ENCODE data around the gene ATP5F1E. TPM values are rescaled to one million over a fixed set of nuclear protein-coding genes. Genes with fewer than 3 reads are reported as not detected.

The ATP5F1E gene
- total and polyA plus RNA-seq, 2 experiments from 2014 or later = 12.9 to 211 TPM

GRCh38 chr20:59055302-59055701 lies 23.2 kb upstream of the ATP5F1E start:
- no peaks in the 10 kb centered on the region for H3K36me3 ChIP-seq (ENCODE audit: insufficient read depth)
- H3K9me2 ChIP-seq (ENCODE audit: insufficient read depth) = no peaks in the 10 kb centered on the region
- Mint-ChIP-seq H3K36me3 (ENCODE audit: low read depth) (no peaks in the 10 kb centered on the region), H3K4me1 (no peaks in the 10 kb centered on the region), H3K27ac (no peak overlapping the region), H3K4me3 (no peak overlapping the region), H3K9me3 (no peaks in the 10 kb centered on the region), H3K27me3 (ENCODE audit: insufficient read depth, low read depth, poor library complexity) (peaks cover 3% of the 10 kb centered on the region)
- H3K4me3 ChIP-seq = no peak overlapping the region
- TF ChIP-seq ZNF462 (CRISPR knock-in tag; IDR thresholded peaks at IDR 0.05) (no peak), EZH2 (IDR thresholded peaks at IDR 0.05; ENCODE audit: low read depth, unreplicated experiment) (no peak), CTCF (conservative IDR thresholded peaks at IDR 0.05; ENCODE audit: low read depth in 2 of 2) (peak; percentile 21 to 24; a peak in 3 of 4 replicates)
- no peak overlapping the region for H3K4me2 ChIP-seq
- H3K79me2 ChIP-seq (replicated peaks; ENCODE audit: insufficient read depth) = no peaks in the 10 kb centered on the region
- no peak for ATAC-seq
- no peaks in the 10 kb centered on the region for H4K20me1 ChIP-seq (replicated peaks; ENCODE audit: insufficient read depth)
- H2AFZ ChIP-seq = no peak overlapping the region
- no peaks in the 10 kb centered on the region for H3K4me1 ChIP-seq (ENCODE audit: insufficient read depth)
- H3F3A ChIP-seq (replicated peaks; ENCODE audit: low read depth) = no peaks in the 10 kb centered on the region
- H3K27me3 ChIP-seq (ENCODE audit: insufficient read depth) = no peaks in the 10 kb centered on the region
- no peak overlapping the region for H3K27ac ChIP-seq (ENCODE audit: low read depth)
- DNase-seq (ENCODE audit: low spot score) = no peak

- H3K4me1 Mint-ChIP-seq = no peaks in the 10 kb centered on the region
- H3K27me3 Mint-ChIP-seq (ENCODE audit: insufficient read depth, low read depth, poor library complexity) = peaks cover 5% of the 10 kb centered on the region
- no peak for DNase-seq (ENCODE audit: low spot score)
- no peak for TF ChIP-seq CTCF (conservative IDR thresholded peaks at IDR 0.05; ENCODE audit: low read depth in 2 of 2)
- TF ChIP-seq EZH2phosphoT487 (IDR thresholded peaks at IDR 0.05; ENCODE audit: unreplicated experiment) = no peak
- no peak for TF ChIP-seq POLR2AphosphoS5 (IDR thresholded peaks at IDR 0.05; ENCODE audit: low read depth)
- TF ChIP-seq ZNF114 (CRISPR knock-in tag; IDR thresholded peaks at IDR 0.05) = no peak
- no peak for TF ChIP-seq CREB1 (CRISPR knock-in tag; IDR thresholded peaks at IDR 0.05; ENCODE audit: low read depth)
- TF ChIP-seq STAT1 (IDR thresholded peaks at IDR 0.05; ENCODE audit: unreplicated experiment) = no peak
- no peak for TF ChIP-seq ZNF331 (CRISPR knock-in tag; IDR thresholded peaks at IDR 0.05; ENCODE audit: low read depth)
Observed at GRCh38 chr20:59051666-59052185, 19.6 kb upstream of the ATP5F1E start.

More at GRCh38 chr20:59051666-59052185, 19.6 kb upstream of the ATP5F1E start:
- H3K4me3 ChIP-seq = no peak overlapping the region
- Mint-ChIP-seq H3K9me3 (no peaks in the 10 kb centered on the region), H3K27ac (no peak overlapping the region), H3K36me3 (ENCODE audit: low read depth) (no peaks in the 10 kb centered on the region), H3K4me3 (no peak overlapping the region)
- no peak for ATAC-seq
- no peak overlapping the region for H3K27ac ChIP-seq (ENCODE audit: low read depth)
- H3K4me1 ChIP-seq (ENCODE audit: insufficient read depth) = no peaks in the 10 kb centered on the region
- H2AFZ ChIP-seq = 0 out of 2 replicates have a peak overlapping the region, but pooled peaks have one; percentile 9
- H3F3A ChIP-seq (replicated peaks; ENCODE audit: low read depth) = no peaks in the 10 kb centered on the region
- no peaks in the 10 kb centered on the region for H3K27me3 ChIP-seq (ENCODE audit: insufficient read depth)
- H3K36me3 ChIP-seq (ENCODE audit: insufficient read depth) = no peaks in the 10 kb centered on the region
- no peaks in the 10 kb centered on the region for H3K9me2 ChIP-seq (ENCODE audit: insufficient read depth)
- H4K20me1 ChIP-seq (replicated peaks; ENCODE audit: insufficient read depth) = no peaks in the 10 kb centered on the region
- H3K79me2 ChIP-seq (replicated peaks; ENCODE audit: insufficient read depth) = no peaks in the 10 kb centered on the region
- no peak overlapping the region for H3K4me2 ChIP-seq
